ENCODE measurements around the gene KIF26A.

KIF26A gene

DNA sequence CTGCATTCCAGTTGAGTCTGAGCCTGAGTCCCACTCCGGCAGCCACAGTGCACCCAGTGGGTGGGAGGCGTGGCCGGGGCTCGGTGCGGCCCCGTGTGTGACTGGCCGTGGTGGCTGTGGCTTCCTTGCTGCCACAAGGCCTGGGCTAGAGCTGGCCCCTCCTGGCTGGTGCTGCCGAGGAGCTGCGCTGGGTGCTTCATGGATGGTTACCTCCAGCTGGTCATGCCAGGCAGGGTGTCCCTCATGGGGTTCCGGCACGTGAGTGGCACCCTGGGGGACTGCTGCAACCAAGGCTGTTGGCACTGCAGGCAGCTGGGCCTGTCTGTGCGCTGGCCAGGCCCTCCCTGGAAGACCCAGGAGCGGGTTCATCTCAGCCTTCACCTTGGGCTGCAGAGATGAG, 62.7 kb downstream of the KIF26A start:
- H4K20me1 ChIP-seq (ENCODE audit: low read depth, low read length) = no peaks in the 10 kb centered on the region
- no peak overlapping the region for H3K9ac ChIP-seq (ENCODE audit: low read length)
- H2AFZ ChIP-seq (ENCODE audit: low read depth, low read length, severe bottlenecking) = no peak overlapping the region
- H3K79me2 ChIP-seq (ENCODE audit: insufficient read depth, low read length) = no peaks in the 10 kb centered on the region
- no peaks in the 10 kb centered on the region for H3K36me3 ChIP-seq (ENCODE audit: low read length)
- H3K4me2 ChIP-seq (ENCODE audit: low read depth, low read length, poor library complexity, severe bottlenecking) = no peak overlapping the region
- H3K27me3 ChIP-seq (ENCODE audit: low read length) = no peaks in the 10 kb centered on the region
- TF ChIP-seq CTCF (IDR thresholded peaks at IDR 0.05; ENCODE audit: insufficient read depth, low read length, poor library complexity, severe bottlenecking) (no peak), EZH2phosphoT487 (conservative IDR thresholded peaks at IDR 0.05; ENCODE audit: low read length) (no peak)
- no peaks in the 10 kb centered on the region for H3K9me3 ChIP-seq (ENCODE audit: insufficient read depth, low read length)
- H3K9me2 ChIP-seq (replicated peaks; ENCODE audit: insufficient read depth, low read length) = no peaks in the 10 kb centered on the region
- H3F3A ChIP-seq (ENCODE audit: insufficient read depth) = no peaks in the 10 kb centered on the region
- H3K27ac ChIP-seq (ENCODE audit: low read depth, low read length) = no peak overlapping the region
- no peak overlapping the region for H3K4me3 ChIP-seq (ENCODE audit: insufficient read depth, low read length, poor library complexity, severe bottlenecking)

DNA sequence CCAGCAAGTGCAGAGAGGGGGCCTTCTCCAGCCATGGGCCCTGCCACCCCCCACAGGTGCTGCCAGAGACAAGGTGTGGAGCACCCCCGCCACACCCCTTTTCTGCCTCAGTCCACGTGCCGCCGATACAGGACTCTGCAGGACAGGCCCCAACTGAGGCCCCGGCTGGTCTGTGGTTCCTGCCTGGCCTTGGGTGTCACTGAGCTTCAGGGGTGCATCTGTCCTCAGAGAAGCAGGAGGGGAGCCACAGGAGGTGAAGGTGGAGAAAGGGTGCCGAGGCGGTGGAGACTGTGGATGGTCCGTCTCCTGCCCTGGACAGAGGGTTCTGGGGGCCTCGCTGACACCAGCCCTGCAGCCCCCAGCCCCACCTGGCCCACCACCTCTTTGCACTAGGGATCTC, 63.1 kb downstream of the KIF26A start:
- Histone ChIP-seq H3K4me2 (ENCODE audit: low read depth, low read length, poor library complexity, severe bottlenecking) (no peak overlapping the region), H3K4me3 (ENCODE audit: insufficient read depth, low read length, poor library complexity, severe bottlenecking) (no peak overlapping the region), H3K27me3 (ENCODE audit: low read length) (no peaks in the 10 kb centered on the region), H3K9me3 (ENCODE audit: insufficient read depth, low read length) (no peaks in the 10 kb centered on the region), H3K79me2 (ENCODE audit: insufficient read depth, low read length) (no peaks in the 10 kb centered on the region), H4K20me1 (ENCODE audit: low read depth, low read length) (no peaks in the 10 kb centered on the region), H3K27ac (ENCODE audit: low read depth, low read length) (no peak overlapping the region), H2AFZ (ENCODE audit: low read depth, low read length, severe bottlenecking) (no peak overlapping the region), H3K36me3 (ENCODE audit: low read length) (no peaks in the 10 kb centered on the region), H3K9ac (ENCODE audit: low read length) (no peak overlapping the region), H3F3A (ENCODE audit: insufficient read depth) (no peaks in the 10 kb centered on the region), H3K9me2 (replicated peaks; ENCODE audit: insufficient read depth, low read length) (no peaks in the 10 kb centered on the region)
- TF ChIP-seq CTCF (IDR thresholded peaks at IDR 0.05; ENCODE audit: insufficient read depth, low read length, poor library complexity, severe bottlenecking) = no peak
- TF ChIP-seq EZH2phosphoT487 (conservative IDR thresholded peaks at IDR 0.05; ENCODE audit: low read length) = no peak

DNA sequence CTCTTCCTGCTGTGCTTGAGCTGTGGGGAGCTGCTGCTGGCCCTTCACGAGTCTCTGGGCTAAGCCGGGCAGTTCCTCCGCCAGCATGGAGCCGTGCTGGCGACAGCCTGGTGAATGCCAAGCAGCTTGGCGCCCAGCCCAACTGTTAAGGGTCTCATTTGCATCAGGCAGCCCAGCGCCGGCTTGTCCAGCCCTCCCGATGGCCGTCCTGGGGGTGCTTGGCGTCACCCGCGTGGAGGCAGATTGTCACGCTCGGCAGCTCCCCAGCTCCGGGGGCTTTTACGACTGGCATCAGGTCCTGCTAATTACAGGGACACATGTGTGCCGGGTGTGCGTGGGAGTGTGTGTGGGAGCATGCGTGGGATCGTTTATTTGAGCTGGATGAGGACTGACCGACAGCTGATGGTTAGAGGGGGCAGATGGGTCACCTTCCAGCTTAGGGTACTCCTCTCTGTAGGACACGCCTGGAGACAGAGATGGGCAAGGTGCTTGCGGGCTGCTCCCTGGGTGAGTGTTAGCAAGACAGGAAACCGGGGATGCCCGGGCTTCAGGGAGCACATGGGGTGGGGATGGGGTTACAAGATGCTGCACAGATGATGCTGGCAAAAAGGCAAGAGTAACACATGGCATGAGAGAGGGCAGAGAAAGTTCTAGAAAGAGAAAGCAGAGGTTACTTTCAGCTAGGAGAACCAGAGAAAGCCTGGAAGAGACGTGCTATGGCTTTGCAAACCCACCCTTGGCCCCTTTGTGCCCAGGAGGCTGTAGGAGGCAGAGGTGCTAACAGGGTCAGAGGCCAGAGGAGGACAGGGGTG, 64.1 kb downstream of the KIF26A start:
- H3K4me3 ChIP-seq (ENCODE audit: insufficient read depth, low read length, poor library complexity, severe bottlenecking) = no peak overlapping the region
- H3K9me3 ChIP-seq (ENCODE audit: insufficient read depth, low read length) = no peaks in the 10 kb centered on the region
- H4K20me1 ChIP-seq (ENCODE audit: low read depth, low read length) = no peaks in the 10 kb centered on the region
- H2AFZ ChIP-seq (ENCODE audit: low read depth, low read length, severe bottlenecking) = no peak overlapping the region
- H3K27ac ChIP-seq (ENCODE audit: low read depth, low read length) = no peak overlapping the region
- no peak overlapping the region for H3K9ac ChIP-seq (ENCODE audit: low read length)
- no peaks in the 10 kb centered on the region for H3K36me3 ChIP-seq (ENCODE audit: low read length)
- no peak for TF ChIP-seq EZH2phosphoT487 (conservative IDR thresholded peaks at IDR 0.05; ENCODE audit: low read length)
- no peak for TF ChIP-seq CTCF (IDR thresholded peaks at IDR 0.05; ENCODE audit: insufficient read depth, low read length, poor library complexity, severe bottlenecking)
- no peaks in the 10 kb centered on the region for H3K79me2 ChIP-seq (ENCODE audit: insufficient read depth, low read length)
- H3K9me2 ChIP-seq (replicated peaks; ENCODE audit: insufficient read depth, low read length) = no peaks in the 10 kb centered on the region
- H3F3A ChIP-seq (ENCODE audit: insufficient read depth) = no peaks in the 10 kb centered on the region
- H3K27me3 ChIP-seq (ENCODE audit: low read length) = no peaks in the 10 kb centered on the region
- H3K4me2 ChIP-seq (ENCODE audit: low read depth, low read length, poor library complexity, severe bottlenecking) = no peak overlapping the region
